ENCODE results near the gene ESM1. TPM values are rescaled to one million over a fixed set of nuclear protein-coding genes. Genes with fewer than 3 reads are reported as not detected.

ESM1 gene
- total RNA-seq, 1 experiment from 2014 or later = not detected

DNA sequence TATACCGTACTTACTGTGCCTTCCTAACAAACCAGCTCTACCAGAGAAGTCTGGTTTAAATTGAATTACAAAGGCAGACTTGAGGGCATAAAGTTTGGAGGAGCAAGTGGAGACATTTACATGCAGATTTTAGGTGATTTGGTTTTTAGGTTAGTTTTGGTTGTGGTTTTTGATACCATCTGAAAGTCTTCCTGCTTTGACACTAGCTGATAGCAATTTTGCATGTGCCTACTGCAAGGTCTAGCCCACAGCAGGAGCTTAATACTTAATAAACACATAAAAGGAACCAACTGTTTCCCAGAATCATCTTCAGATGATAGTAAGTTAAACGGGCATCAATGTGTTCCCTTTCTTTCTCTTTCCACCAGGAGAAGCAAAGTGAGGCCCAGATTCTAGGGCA, 3.4 kb upstream of the ESM1 start:
- ChIA-PET CTCF (no interaction called here), POLR2A (no interaction called here)
- TF ChIP-seq REST (IDR thresholded peaks at IDR 0.05; ENCODE audit: insufficient read depth in 1 of 2, low read depth in 2 of 2, low read length in 1 of 2) (no peak), CTCF (IDR thresholded peaks at IDR 0.05) (no peak)
- DNase-seq (ENCODE audit: low read depth, low spot score) (no peak), ATAC-seq (no peak)
- in situ Hi-C loops (cut with HindIII; ENCODE audit: low pct_unique_long_range_greater_than_20kb, low sequenced_read_pairs) = no loop called here
- Histone ChIP-seq H3K27ac (ENCODE audit: low read length) (no peak overlapping the region), H3K4me3 (ENCODE audit: low read depth in 2 of 2, low read length in 2 of 2) (no peak overlapping the region), H3K36me3 (ENCODE audit: control insufficient read depth, insufficient read depth, low read length) (no peaks in the 10 kb centered on the region), H3K4me1 (ENCODE audit: control insufficient read depth, insufficient read depth, low read length) (no peaks in the 10 kb centered on the region), H3K9me3 (ENCODE audit: control insufficient read depth, insufficient read depth, low read depth, low read length) (no peaks in the 10 kb centered on the region), H3K27me3 (ENCODE audit: control insufficient read depth, insufficient read depth, low read length) (peaks cover 20% of the 10 kb centered on the region)
- intact Hi-C loops (cut with micrococcal nuclease; ENCODE audit: unreplicated experiment) = no loop called here
- no TSS peak for BruUV-seq (replicated peaks)

- intact Hi-C loops (cut with micrococcal nuclease; ENCODE audit: unreplicated experiment) = no loop called here
- in situ Hi-C loops (cut with HindIII; ENCODE audit: low pct_unique_long_range_greater_than_20kb, low sequenced_read_pairs) = no loop called here
- CTCF ChIA-PET = no interaction called here
Measured at GRCh38 chr5:54988218-54988617, 2.8 kb upstream of the ESM1 start.

More at GRCh38 chr5:54988218-54988617, 2.8 kb upstream of the ESM1 start:
- Histone ChIP-seq H3K27me3 (ENCODE audit: control insufficient read depth, insufficient read depth, low read length) (peaks cover 23% of the 10 kb centered on the region), H3K9me3 (ENCODE audit: control insufficient read depth, insufficient read depth, low read depth, low read length) (no peaks in the 10 kb centered on the region), H3K4me3 (ENCODE audit: low read depth in 2 of 2, low read length in 2 of 2) (no peak overlapping the region), H3K4me1 (ENCODE audit: control insufficient read depth, insufficient read depth, low read length) (no peaks in the 10 kb centered on the region), H3K27ac (ENCODE audit: low read length) (no peak overlapping the region), H3K36me3 (ENCODE audit: control insufficient read depth, insufficient read depth, low read length) (no peaks in the 10 kb centered on the region)
- ATAC-seq (no peak), DNase-seq (ENCODE audit: low read depth, low spot score) (no peak)
- TF ChIP-seq SIN3A (IDR thresholded peaks at IDR 0.05; ENCODE audit: borderline replicate concordance, insufficient read depth, low read depth, low read length) (no peak), TCF7L2 (IDR thresholded peaks at IDR 0.05; ENCODE audit: low read depth, low read length) (no peak), CTCF (IDR thresholded peaks at IDR 0.05) (no peak), REST (IDR thresholded peaks at IDR 0.05; ENCODE audit: insufficient read depth in 1 of 2, low read depth in 2 of 2, low read length in 1 of 2) (no peak), POLR2AphosphoS5 (IDR thresholded peaks at IDR 0.05; ENCODE audit: low read depth, low read length) (no peak)
- POLR2A ChIA-PET = no interaction called here
- no TSS peak for BruUV-seq (replicated peaks)

All from Panc1 (cell line).